NK-92 (cell line): ENCODE results near the gene TCN1.
"Not testable (repeated sequence)": the region's sequence is repeated elsewhere in the genome, so short reads cannot be mapped to it uniquely, and the experiment has no call there.

Source experiments
- DNase-seq: peaks from one replicate; lab custom pipeline; 2025; ENCODE audit not compliant: unreplicated experiment; lab: John Stamatoyannopoulos, UW

The TCN1 gene

DNA sequence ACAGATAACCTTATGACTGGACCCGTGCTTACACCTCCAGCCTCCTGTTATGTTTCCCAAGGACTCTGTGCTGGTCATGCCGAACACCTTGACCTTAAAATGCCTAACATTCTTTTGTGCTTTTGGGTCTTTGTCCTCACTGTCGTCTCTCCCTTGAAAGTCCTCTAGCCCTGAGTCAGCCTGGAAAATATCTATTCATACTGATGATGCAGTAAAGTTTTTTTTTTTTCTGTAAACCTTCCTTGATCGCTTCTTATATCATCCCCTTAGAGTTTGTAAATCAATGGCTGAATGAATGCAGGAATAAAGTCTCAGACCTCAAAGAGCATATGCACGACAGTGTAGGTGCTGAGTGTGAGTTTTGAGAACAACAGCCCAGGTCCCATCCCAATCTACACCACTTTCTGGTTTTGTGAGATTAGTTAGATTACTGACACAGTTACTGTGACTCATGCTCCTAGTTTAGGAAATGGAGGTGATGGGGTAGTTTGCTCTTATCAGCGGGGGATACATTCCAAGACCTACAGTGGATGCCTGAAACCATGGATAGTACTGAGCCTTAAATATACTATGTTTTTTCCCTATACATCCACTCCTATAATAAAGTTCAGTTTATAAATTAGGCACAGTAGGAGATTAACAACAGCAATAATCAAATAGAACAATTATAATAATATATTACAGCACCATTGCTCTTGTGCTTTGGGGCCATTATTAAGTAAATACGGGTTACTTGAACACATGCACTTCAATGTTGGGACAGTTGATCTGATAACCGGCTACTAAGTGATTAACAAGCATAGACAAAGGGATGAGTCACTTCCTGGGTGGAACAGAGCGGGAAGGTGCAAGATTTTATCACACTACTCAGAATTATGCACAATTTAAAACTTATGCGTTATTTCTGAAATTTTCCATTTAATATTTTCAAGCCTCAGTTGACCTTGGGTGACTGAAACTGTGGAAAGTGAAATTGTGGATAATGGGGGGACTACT, 8.6 kb downstream of the TCN1 start:
- DNase-seq, result no peak

DNA sequence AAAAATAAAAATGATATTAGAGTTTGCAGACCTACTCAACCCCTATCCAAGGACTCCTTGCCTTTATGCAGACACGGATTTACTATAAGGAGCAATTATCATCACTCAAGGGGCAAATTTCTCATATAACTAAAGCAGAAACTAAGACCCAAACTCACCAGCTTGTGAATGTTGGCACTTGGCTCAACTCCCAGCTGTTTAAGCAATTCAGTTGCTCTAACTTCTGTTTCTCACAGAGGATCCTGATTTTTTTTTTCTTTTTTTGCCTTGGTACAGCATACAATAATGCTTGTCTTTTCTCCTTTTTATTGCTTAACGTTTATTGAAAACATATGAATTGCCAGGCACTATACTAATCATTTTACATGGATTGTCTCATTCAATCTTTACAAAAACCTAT, 11.4 kb downstream of the TCN1 start:
- DNase-seq, result no peak

DNA sequence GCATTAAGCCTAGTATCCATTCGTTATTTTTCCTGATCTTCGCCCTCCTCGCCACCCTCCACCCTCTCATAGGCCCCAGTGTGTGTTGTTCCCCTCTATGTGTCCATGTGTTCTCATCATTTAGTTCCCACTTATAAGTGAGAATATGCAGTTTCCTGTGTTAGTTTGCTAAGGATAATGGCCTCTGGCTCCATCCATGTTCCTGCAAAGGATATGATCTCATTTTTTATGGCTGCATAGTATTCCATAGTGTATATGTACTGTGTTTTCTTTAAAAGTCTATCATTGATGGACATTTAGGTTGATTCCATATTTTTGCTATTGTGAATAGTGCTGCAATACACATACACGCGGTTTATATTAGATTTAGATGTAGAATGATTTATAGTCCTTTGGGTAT, 14.9 kb downstream of the TCN1 start:
- DNase-seq, result not testable (repeated sequence)

DNA sequence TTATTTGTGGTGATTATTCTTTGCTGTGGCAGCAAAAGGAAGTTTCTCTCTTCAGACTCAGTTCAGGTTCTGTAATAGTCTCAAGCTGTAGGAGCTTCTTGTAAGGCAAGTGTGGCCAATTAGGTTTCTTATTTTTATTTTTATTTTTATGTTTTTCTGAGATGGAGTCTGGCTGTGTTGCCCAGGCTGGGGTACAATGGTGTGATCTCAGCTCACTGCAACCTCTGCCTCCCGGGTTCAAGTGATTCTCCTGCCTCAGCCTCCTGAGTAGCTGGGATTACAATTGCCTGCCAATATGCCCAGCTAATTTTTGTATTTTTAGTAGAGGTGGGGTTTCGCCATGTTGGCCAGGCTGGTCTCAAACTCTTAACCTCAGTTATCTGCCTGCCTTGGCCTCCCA, 16.7 kb downstream of the TCN1 start:
- not testable (repeated sequence) for DNase-seq

DNA sequence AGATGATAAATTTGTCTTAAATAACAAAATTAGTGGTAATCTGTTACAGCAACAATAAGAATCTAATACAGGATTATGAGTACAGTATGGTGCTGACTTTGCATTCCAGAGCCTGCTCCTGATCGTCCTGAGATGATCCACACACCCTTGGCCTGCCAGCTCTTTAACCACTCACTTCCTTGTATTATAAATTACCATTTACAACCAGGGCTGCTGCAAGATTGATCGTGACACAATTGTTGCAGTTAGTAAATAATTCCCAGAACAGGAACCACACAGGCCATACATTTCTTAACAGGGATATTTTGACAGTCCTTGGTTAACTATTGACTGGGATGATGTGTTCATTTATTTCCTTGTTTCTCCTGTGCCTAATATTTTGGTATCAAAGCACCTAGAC, 17.2 kb downstream of the TCN1 start:
- no peak for DNase-seq

DNA sequence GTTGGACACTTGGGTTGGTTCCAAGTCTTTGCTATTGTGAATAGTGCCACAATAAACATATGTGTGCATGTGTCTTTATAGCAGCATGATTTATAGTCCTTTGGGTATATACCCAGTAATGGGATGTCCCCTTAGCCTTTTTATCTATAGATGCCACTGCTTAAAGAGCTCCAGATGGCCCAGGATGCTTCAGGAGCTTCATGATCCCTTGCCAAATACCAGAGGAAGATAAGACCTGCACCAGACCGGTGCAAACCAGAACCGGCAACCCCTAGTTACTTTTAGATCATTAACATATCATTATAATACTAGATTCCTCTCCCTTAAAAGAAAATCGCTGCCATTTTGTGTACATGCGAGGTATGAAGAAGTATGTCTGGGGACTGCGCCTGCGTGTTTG, 17.8 kb downstream of the TCN1 start:
- not testable (repeated sequence) for DNase-seq

DNA sequence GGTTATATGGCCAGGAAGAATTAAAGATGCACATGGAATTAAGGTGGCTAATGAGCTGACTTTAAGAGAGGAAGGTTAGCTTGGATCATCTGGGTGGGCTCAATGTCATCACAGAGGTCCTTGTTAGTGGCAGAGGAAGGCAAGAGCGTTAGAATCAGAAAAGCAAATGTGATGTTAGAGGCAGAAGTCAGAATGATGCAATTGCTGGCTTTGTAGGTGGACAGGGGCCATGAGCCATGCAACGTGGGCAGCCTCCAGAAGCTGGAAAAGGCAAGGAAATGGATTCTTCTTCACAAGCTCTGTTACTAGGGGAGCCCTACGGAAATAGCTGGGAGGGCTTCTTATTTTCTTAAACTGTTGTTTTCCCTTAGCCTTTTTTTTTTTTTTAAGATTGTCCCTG, 18.7 kb downstream of the TCN1 start:
- DNase-seq, result no peak

DNA sequence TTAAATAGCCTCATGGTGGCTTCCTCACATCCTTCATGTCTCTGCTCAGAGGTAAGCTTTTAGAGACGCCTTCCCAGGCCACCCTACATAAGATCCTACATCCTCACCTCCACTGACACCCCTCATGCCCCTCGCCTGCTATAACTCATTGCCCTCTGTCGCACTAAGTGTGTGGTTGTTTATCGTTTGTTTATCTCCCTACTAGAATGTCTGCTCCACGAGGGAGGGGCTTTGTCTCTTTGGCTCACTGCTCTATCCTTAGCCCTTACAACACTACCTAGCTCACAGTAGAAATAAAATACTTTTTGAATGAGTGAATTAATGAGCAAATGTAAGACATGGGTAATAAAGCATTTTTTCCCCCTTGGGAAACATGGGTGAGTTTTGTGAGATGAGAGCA, 19.7 kb downstream of the TCN1 start:
- DNase-seq, result no peak

DNA sequence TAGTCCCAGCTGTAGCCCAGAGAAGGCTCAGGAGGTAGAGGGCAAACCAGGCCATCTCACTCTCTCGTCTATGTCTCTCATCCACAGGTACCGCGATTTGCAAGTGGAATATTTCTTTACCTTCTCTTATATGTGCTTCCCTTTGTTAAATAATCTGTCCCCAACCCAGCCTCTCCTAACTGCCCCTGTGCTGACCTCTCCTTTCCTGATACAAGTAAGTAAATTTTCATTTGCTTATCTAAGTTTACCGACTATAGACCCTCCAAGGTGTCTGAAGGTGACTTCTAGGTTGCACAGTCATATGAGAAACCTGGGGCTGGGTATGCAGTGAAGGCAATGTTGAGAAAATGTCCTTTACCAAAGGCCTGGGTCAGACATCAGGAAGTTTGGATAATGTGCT, 20.9 kb downstream of the TCN1 start, which contains the start of gene CBLIF:
CBLIF (minus strand) TSS at position 101 of the 400 bp plus-strand sequence; CDS start at position 55, 46 bp downstream.
- DNase-seq, result no peak

DNA sequence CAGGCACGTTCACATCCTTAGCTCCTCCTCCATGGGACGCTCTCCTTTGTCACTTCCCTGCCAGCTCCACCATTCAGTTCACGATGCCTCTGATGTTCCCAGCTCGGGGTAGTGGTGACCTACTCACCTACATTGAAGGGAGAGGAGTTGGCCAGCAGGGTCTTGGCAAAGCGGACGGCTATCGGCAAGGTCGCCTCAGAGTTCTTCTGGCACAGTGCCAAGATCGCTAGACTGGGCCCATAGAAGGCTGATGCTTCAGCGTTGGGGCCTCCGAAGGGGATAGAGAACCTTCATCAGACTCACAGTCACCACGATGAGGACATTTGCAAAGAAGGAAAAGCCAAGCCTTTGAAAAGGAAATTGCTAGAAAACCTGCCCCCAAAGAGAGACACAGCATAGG, 24.0 kb downstream of the TCN1 start:
- DNase-seq, result no peak

DNA sequence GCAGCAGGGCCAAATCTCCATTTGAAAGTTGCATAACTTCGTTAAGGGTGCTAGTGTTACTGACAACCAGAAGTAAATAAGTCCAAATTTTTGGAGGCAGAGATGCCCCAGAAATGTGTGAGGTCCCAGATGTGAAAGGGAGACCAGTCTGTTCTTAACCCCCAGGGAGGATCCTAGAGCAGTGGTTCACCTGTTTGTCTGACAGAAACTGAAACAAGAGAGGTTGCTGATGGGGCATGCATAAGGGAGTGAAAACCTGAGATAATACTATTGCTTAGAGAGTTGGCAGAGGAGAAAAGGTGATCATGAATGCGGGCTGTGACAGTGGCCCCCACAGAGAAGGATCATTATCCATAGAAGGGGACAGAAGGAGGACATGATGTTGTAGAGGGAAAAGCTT, 24.8 kb downstream of the TCN1 start:
- DNase-seq, result no peak

DNA sequence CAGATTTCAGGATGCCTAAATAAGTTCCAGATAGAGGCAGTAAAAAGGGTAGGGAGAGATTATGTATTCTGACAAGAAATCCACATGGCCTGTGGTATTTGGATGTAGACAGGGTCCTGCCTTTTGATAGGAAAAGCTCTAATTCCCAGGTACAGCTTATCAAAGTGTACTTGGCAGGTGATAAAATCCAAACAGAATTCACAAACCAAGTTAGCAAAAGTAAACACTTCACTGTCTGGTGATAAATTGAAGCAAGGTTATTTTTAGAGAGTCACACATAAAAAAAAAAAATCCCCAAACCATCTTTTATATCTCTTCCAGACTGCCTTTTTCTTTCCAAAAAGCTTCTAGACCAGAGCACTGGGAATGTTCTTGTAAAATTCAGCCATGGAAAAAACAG, 26.7 kb downstream of the TCN1 start:
- DNase-seq, result no peak

DNA sequence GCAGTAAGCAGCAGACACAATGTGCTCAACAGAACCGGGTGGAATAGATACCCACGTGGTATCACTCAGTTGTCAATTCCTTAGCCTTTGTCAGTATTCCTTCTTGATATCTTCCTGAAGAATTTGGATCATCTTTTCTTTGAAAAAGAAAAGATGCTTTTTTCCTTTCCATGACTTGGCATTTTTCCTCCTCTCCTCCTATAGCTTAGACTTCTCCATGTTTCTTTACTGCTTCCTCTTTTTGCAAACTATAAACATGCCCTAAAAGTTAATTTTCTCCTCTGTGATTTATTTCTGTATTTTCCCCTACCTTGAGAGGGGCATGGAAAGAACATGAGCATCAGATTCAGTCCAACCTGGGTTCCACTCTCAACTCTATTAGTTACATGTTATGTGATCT, 32.7 kb downstream of the TCN1 start:
- DNase-seq, result no peak

DNA sequence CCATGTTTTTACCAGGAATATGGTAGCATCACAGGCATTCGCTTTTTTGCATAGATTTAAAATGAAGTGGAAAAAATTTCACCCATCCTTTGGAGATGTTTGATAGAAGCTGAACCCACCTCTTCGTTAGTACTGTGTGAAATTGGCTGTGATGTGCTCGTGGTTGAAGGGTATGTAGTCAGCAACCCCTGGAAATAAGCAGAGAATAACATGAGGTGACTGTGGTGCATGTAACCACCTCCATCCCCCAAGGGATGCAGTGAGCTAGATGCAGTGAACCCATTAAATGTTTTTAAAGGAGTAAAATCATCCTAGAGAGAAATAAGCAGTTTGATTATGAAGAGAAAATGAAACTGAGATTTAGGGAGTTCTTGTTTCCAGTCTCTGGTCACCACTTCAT, 36.9 kb downstream of the TCN1 start:
- no peak for DNase-seq

DNA sequence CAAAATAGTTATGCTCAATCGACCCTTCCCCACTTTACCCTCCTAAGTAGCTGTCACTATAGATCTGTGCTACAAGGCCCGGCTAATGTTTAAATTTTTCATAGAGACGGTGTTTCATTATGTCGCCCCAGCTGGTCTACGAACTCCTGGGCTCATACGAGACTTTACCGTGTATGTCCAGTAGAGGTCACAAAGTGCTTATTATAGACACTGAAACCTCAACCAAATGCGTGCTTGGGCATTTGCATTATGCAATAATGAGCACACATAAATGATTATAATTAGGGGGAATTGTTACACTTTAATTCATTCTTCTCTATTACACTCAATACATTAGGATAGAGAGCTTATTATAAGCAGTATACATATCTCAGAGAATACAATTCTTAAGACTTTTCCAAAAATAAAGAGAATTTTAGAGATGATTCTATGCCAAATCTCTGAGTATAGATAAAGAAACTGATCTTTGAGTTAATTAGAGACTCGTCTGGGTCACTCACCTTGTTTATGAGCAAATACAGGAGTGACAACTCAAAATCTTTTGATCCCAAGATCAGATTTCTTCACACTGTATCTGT, 43.2 kb downstream of the TCN1 start:
- DNase-seq, result no peak

DNA sequence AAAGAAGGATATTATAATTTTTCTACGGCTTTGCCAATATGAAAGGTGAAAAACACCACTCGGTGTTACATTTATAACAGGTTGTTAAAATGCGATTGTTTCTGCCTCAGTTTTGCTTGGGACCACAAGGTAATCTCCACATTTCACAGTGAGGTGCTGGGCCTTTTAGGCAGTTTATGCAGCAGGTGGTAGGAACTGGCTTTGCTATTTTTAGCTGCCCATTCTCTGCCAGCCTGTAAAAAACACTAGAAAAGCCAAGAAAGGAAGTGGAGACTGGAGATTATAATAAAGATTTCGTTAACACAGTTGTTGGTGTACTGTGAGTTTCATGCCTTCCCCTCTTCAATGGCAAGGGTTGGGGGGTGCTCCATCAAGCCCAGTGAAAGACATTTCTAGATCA, 47.7 kb downstream of the TCN1 start:
- no peak for DNase-seq

DNA sequence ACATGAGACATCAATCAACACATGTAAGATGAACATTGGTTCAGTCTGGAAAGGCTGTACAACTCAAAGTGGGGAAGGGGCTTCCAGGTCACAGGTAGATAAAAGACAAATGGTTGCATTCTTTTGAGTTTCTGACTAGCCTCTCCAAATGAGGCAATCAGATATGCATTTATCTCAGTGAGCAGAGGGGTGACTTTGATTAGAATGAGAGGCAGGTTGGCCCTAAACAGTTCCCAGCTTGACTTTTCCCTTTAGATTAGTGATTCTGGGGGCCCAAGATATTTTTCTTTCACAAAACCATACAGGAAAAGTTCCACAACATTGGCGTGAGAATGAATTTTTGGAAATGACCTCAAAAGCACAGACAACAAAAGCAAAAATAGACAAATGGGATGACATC, 49.9 kb downstream of the TCN1 start:
- DNase-seq, result not testable (repeated sequence)

DNA sequence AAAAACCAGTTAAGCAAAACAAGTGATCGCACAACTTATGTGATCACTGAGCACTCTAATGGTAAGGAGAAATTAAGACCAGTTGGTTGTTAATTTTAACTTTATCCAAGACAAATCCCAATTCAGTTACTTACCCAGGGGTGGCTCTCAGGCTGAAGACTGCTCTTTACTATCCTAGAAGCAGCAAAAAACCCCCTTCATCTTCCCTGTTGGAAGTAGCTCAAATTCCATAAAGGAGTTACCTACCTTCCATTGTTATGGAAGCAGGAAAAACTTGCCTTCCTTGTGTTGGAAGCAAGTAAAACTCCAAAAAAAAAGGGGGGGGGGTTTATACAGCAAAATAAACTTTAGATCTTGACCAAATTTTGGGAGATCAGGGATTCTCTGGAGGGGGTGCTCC, 50.5 kb downstream of the TCN1 start:
- no peak for DNase-seq

DNA sequence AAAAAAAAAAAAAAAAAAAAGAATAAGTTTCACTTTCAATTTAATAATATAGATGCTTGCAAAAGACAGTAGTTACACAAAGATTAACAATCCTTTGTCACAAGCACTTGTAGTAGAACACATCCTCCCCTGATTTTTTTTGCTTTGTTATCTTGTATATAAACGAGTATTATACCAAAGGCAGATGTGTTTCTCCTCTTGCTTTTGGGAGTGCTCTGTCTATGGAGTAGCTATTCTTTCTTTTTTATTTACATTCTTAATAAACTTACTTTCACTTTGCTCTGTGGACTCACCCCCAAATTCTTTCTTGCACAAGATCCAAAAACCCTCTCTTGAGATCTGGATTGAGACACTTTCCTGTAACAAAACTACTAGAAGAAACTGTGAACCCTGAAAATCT, 52.3 kb downstream of the TCN1 start:
- no peak for DNase-seq

DNA sequence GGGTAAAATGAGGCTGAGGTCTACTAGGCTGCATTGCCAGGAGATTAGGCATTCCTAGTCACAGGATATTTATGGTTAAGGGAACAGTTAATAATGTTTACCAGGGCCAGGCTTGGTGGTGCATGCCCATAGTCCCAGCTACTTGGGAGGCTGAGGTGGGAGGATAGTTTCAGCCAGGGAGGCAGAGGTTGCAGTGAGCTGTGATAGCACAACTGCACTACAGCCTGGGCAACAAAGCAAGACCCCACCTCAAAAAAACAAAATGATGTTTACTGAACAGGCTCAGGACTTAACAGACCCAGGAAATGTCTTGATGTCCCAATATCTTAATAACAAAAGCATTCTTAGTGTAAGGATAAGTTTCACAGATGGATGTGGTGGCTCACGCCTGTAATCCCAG, 52.9 kb downstream of the TCN1 start:
- no peak for DNase-seq

DNA sequence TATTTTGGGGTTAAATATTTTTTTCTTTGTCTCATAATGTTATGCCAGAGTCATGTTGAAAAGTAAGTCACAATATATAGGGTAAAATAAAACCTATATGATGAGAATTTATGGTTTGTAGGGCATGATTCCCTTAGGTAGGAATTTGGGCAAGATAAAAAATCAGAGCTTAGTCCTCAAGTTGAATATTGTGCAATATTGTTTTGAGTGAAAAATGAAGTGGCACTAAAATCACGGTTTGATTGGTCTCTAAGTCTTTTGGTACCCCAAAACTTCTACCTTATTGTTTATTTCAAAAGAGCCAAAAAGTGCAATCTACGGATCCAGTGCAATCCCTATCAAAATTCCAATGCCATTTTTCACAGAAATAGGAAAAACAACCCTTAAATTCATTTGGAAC, 54.1 kb downstream of the TCN1 start:
- no peak for DNase-seq

DNA sequence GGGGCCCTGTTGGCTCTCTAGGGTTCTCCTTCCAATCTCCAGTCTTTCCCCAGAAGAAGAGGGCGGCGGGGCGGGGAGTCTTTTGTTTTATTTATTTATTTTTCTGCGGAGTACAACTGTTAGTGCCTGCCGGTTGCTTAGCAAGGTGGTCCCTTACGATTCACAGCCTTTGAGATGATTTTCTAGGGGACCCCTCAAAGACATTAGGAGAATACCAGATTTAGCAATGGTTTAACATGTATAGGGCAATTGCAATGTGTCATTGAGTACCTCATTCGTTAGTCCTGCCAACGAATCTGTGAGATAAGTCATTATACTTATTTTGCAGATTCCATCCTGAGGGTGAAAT, 55.4 kb downstream of the TCN1 start:
- no peak for DNase-seq
